Measurements from ENCODE around the gene SLC6A1. TPM values are rescaled to one million over a fixed set of nuclear protein-coding genes. Genes with fewer than 3 reads are reported as not detected.

The SLC6A1 gene
- total RNA-seq, result 1 to 10 TPM; 3.9 to 7.3 (median 5.4) TPM

DNA sequence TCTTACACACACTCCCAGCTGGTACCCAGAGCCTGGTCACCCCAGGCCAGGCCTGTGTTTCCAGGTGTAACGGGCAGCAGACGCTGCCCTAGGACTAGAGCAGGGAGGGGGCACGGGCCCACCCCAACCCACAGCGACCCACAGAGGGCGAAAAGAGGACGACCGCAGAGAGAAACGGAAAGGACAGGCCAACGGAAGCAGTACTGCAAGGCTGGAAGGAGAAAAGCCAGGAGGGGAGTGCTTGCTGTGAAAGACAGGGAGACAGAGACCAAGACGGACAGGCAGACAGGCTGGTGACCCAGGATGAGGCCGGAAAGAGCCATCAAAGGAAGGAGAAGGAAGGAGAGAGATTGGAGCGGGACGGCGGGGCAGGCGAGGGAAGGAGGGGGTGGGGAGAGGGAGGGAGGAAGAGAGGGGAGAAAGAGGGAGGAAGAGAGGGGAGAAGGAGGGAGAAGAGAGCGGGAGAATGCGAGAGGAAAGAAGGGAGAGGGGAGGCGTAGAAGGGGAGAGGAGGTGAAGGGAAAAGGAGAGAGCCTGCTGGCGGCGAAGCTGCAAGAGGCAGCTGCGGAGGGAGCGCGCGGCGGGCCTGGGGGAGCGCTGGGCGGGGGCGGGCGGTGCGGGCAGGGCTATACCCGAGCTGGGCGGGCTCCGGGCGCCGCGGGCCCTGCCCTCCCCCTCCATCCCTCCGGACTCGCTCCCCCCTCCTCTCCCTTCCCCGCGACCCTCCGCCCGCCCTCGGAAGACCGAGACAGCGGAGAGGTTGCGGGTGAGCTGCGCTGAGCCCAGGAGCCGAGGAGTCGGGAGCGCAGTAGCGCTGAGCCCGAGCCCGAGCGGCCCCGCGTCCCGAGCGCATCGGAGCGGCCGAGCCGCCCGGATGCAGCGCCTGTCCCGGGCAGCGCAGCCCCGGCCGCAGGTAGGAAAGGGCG, at the start of gene SLC6A1:
SLC6A1 (plus strand) TSS at position 732 of the 926 bp plus-strand sequence. CDS start 24,464 bp downstream, outside the sequence.
- no peaks in the 10 kb centered on the region for H3K36me3 ChIP-seq
- H3K4me1 ChIP-seq, result peaks cover 0 to 16% (median 2%) of the 10 kb centered on the region in 4 donors
- TF ChIP-seq, protein P1, sequence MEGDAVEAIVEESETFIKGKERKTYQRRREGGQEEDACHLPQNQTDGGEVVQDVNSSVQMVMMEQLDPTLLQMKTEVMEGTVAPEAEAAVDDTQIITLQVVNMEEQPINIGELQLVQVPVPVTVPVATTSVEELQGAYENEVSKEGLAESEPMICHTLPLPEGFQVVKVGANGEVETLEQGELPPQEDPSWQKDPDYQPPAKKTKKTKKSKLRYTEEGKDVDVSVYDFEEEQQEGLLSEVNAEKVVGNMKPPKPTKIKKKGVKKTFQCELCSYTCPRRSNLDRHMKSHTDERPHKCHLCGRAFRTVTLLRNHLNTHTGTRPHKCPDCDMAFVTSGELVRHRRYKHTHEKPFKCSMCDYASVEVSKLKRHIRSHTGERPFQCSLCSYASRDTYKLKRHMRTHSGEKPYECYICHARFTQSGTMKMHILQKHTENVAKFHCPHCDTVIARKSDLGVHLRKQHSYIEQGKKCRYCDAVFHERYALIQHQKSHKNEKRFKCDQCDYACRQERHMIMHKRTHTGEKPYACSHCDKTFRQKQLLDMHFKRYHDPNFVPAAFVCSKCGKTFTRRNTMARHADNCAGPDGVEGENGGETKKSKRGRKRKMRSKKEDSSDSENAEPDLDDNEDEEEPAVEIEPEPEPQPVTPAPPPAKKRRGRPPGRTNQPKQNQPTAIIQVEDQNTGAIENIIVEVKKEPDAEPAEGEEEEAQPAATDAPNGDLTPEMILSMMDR (IDR thresholded peaks at IDR 0.05), result no peak
- TF ChIP-seq POLR2A (IDR thresholded peaks at IDR 0.05) (no peak), EP300 (IDR thresholded peaks at IDR 0.05) (no peak)
- peaks cover 0 to 44% of the 10 kb centered on the region in 2 donors for H3K27me3 ChIP-seq
- DNase-seq (ENCODE audit: low spot score in 2 of 2), result peak in 1 of 2 donors; percentile 15
- 0 to 2% methylated on average over 25 to 42 of the region's 69 CpGs for WGBS, 2 donors
- peak within 1 kb of the TSS in 3 of 4 donors; percentile 22 to 64 (median 23) for H3K27ac ChIP-seq
- peak within 1 kb of the TSS; percentile 9 to 50 (median 28) for H3K4me3 ChIP-seq
- H3K9me3 ChIP-seq, result no peaks in the 10 kb centered on the region

DNA sequence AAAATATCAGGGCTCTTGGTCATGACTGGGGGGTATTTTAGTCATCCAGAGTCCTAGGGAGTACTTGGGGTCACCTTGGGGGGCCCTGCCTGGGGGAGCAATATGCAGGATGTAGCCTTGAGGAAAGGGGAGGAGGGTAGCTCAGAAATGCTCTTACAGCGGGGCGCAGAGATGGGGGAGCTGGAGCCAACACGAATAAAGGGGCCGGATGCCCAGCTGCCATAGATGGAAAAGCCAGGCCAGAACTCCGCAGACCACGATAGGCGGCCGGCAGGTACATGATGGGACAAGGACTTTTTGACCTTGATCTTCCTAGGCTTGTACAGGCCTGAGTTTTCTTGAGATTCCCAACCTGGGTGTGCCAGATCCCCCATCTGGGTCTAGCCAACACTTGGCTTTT, 47.7 kb upstream of the SLC6A1 start:
- Histone ChIP-seq H3K27me3 (no peaks in the 10 kb centered on the region), H3K36me3 (no peaks in the 10 kb centered on the region), H3K27ac (no peak overlapping the region), H3K4me1 (peaks cover 0 to 5% (median 0%) of the 10 kb centered on the region in 4 donors), H3K9me3 (peaks cover 0 to 7% (median 0%) of the 10 kb centered on the region in 4 donors), H3K4me3 (no peak overlapping the region)
- 89 to 91% methylated on average over 8 of the region's 8 CpGs for WGBS, 2 donors
- no peak for DNase-seq (ENCODE audit: low spot score in 2 of 2)
- TF ChIP-seq EP300 (IDR thresholded peaks at IDR 0.05), result no peak
- TF ChIP-seq POLR2A (IDR thresholded peaks at IDR 0.05), result no peak
- TF ChIP-seq, protein P1 (IDR thresholded peaks at IDR 0.05), result no peak

DNA sequence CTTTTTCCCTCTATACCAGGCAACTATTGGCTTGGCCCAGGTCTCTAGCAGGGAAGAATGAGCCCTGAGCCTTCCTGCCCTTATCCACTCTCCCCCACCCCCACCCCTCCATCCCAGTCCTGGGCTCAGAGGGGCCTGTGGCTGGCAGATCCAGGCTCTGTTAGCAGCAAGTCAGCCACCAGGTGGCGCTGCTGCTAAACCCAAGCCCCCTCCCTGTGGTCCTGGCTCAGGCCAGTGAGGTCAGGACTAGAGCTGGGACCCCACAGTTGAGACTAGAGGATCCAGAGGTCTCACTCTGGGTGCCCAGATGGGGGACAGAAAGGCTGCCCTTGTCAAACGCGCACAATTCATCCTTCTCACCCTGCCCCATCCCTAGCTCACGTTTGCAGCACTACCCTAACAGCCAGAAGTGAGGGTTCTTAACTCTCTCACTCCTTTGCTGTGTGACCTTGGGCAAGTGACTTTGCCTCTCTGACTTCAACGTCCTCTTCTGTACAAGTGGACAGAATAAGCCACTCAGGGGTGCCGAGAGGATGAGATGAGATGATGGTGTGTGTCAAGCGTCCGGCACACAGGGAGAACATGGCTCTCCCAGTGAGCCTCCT, 46.8 kb upstream of the SLC6A1 start:
- DNase-seq (ENCODE audit: low spot score in 2 of 2), result peak in 1 of 2 donors; percentile 59
- WGBS, 2 donors, result 52 to 71% methylated on average over 7 to 8 of the region's 8 CpGs
- Histone ChIP-seq H3K9me3 (peaks cover 0 to 7% (median 0%) of the 10 kb centered on the region in 4 donors), H3K4me1 (peaks cover 0 to 5% (median 0%) of the 10 kb centered on the region in 4 donors), H3K27ac (no peak overlapping the region), H3K4me3 (no peak overlapping the region), H3K36me3 (no peaks in the 10 kb centered on the region), H3K27me3 (no peaks in the 10 kb centered on the region)
- TF ChIP-seq POLR2A (IDR thresholded peaks at IDR 0.05) (no peak), EP300 (IDR thresholded peaks at IDR 0.05) (no peak)
- TF ChIP-seq, protein P1 (IDR thresholded peaks at IDR 0.05), result peak; percentile 69 to 91 (median 76)

DNA sequence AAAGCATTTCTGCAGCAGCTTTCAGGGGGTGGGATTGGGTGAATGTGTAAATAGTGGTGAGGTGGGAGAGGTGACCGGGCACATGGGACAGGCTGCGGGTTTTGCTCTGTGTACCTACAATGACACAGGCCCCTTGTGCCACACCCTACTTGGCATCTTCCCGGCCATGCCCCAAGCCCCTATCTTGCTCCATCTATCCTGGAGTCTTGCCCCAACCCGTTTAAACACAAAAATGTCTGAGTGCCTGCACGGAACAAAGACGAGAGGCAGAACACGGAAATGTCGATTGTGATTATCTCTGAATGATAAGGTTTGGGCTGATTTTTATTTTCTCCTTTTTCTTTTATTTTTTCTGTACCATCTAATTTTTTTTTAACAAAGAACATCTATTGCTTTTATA, 46.0 kb upstream of the SLC6A1 start:
- 62 to 68% methylated on average over 8 of the region's 8 CpGs for WGBS, 2 donors
- Histone ChIP-seq H3K4me3 (no peak overlapping the region), H3K27me3 (no peaks in the 10 kb centered on the region), H3K4me1 (peaks cover 0 to 10% (median 0%) of the 10 kb centered on the region in 4 donors), H3K36me3 (no peaks in the 10 kb centered on the region), H3K27ac (no peak overlapping the region), H3K9me3 (peaks cover 0 to 7% (median 0%) of the 10 kb centered on the region in 4 donors)
- no peak for TF ChIP-seq POLR2A (IDR thresholded peaks at IDR 0.05)
- TF ChIP-seq EP300 (IDR thresholded peaks at IDR 0.05), result no peak
- TF ChIP-seq, protein P1 (IDR thresholded peaks at IDR 0.05), result no peak
- DNase-seq (ENCODE audit: low spot score in 2 of 2), result no peak
